Left ventricle myocardium inferior (tissue), 1 donor: Measurements from ENCODE around the gene PCSK6. TPM values are rescaled to one million over a fixed set of nuclear protein-coding genes. Genes with fewer than 3 reads are reported as not detected.
A peak's percentile ranks its signal among the peaks of the same experiment; 100 is the strongest.

Source experiments
- DNase-seq: peaks from one replicate; pipeline ENCODE4 v3.0.0-alpha.2; 2020
- H3K27ac ChIP-seq: fragments of 200-600 bp; replicated peaks from 2 replicates; pipeline ENCODE4 v1.8.0; 2021
- H3K27me3 ChIP-seq: fragments of 200-600 bp; 2 replicates; pipeline ENCODE4 v1.8.0; 2021; ENCODE audit warnings: low read depth
- H3K36me3 ChIP-seq: fragments of 200-600 bp; 2 replicates; pipeline ENCODE4 v1.8.0; 2021
- H3K4me1 ChIP-seq: fragments of 200-600 bp; 2 replicates; pipeline ENCODE4 v1.8.0; 2021
- H3K4me3 ChIP-seq: fragments of 200-600 bp; 2 replicates; pipeline ENCODE4 v1.8.0; 2021; ENCODE audit warnings: mild to moderate bottlenecking, moderate library complexity
- H3K9me3 ChIP-seq: fragments of 200-600 bp; replicated peaks from 2 replicates; pipeline ENCODE4 v1.8.0; 2021
- CTCF ChIP-seq: fragments of 200-600 bp; IDR thresholded peaks from 2 replicates; pipeline ENCODE4 v1.8.0; 2021; ENCODE audit warnings: antibody characterized with exemption, mild to moderate bottlenecking, borderline replicate concordance
- intact Hi-C: fragments of 100-400 bp; cut with micrococcal nuclease; formaldehyde crosslinking; loops from one replicate; pipeline ENCODE4 v1.11.0; 2022
- total RNA-seq: library from RNA; stranded (reverse); fragmentation: NEBNext Ultra II Directional; extraction: Animal tissue kit (Norgen Biotek cat#: 25700); gene quantifications from one replicate; pipeline ENCODE4 v1.2.1, GENCODE V29; 2021
- donor health status: DM: no; HTN: yes; CAD: no; lungs with severe emphysema.

The PCSK6 gene
- total RNA-seq, 1 donor from 2014 or later = 28.6 TPM

- Histone ChIP-seq H3K27ac (no peak overlapping the region), H3K27me3 (no peaks in the 10 kb centered on the region), H3K9me3 (no peaks in the 10 kb centered on the region), H3K4me1 (peaks cover 38% of the 10 kb centered on the region), H3K36me3 (no peaks in the 10 kb centered on the region), H3K4me3 (no peak overlapping the region)
- intact Hi-C loops = no loop called here
- no peak for DNase-seq
- TF ChIP-seq CTCF = no peak
These were observed 14.5 kb downstream of the PCSK6 start for GRCh38 chr15:101474983-101475382.

GRCh38 chr15:101474233-101474632 is 15.3 kb downstream of the PCSK6 start:
- intact Hi-C loops = no loop called here
- no peaks in the 10 kb centered on the region for H3K9me3 ChIP-seq
- H3K27me3 ChIP-seq = no peaks in the 10 kb centered on the region
- H3K36me3 ChIP-seq = no peaks in the 10 kb centered on the region
- no peak for TF ChIP-seq CTCF
- H3K4me1 ChIP-seq = peaks cover 38% of the 10 kb centered on the region
- H3K27ac ChIP-seq = no peak overlapping the region
- H3K4me3 ChIP-seq = no peak overlapping the region
- no peak for DNase-seq

- TF ChIP-seq CTCF = no peak
- Histone ChIP-seq H3K9me3 (no peaks in the 10 kb centered on the region), H3K27me3 (no peaks in the 10 kb centered on the region), H3K4me3 (no peak overlapping the region), H3K4me1 (peaks cover 35% of the 10 kb centered on the region), H3K27ac (peak overlapping the region; percentile 3), H3K36me3 (no peaks in the 10 kb centered on the region)
- intact Hi-C loops = no loop called here
- no peak for DNase-seq
These were observed 17.5 kb downstream of the PCSK6 start for GRCh38 chr15:101472033-101472432.

- intact Hi-C loops = no loop called here
- Histone ChIP-seq H3K27ac (peak overlapping the region; percentile 81), H3K27me3 (no peaks in the 10 kb centered on the region), H3K36me3 (no peaks in the 10 kb centered on the region), H3K4me1 (peaks cover 35% of the 10 kb centered on the region), H3K9me3 (no peaks in the 10 kb centered on the region), H3K4me3 (peak overlapping the region; percentile 39)
- no peak for TF ChIP-seq CTCF
- no peak for DNase-seq
These were observed 18.8 kb downstream of the PCSK6 start for GRCh38 chr15:101470548-101471239.

GRCh38 chr15:101469520-101470288 is 19.8 kb downstream of the PCSK6 start:
- H3K9me3 ChIP-seq = no peaks in the 10 kb centered on the region
- H3K36me3 ChIP-seq = no peaks in the 10 kb centered on the region
- DNase-seq = no peak
- no peak for TF ChIP-seq CTCF
- peak overlapping the region; percentile 39 for H3K4me3 ChIP-seq
- peaks cover 35% of the 10 kb centered on the region for H3K4me1 ChIP-seq
- H3K27ac ChIP-seq = peak overlapping the region; percentile 81
- intact Hi-C loops = no loop called here
- H3K27me3 ChIP-seq = no peaks in the 10 kb centered on the region
